ENCODE results near the gene CLEC18B. TPM values are rescaled to one million over a fixed set of nuclear protein-coding genes. Genes with fewer than 3 reads are reported as not detected.

Gene CLEC18B
- total RNA-seq, 1 donor from 2014 or later, result 4.9 TPM

- H3K9me3 ChIP-seq (ENCODE audit: insufficient read depth, low read depth, low read length), result no peaks in the 10 kb centered on the region
- Mint-ChIP-seq H3K27ac (ENCODE audit: unreplicated experiment) (no peak overlapping the region), H3K27me3 (ENCODE audit: low read depth, unreplicated experiment) (no peaks in the 10 kb centered on the region), H3K9me3 (ENCODE audit: unreplicated experiment) (no peaks in the 10 kb centered on the region), H3K36me3 (ENCODE audit: low read depth, unreplicated experiment) (peaks cover 37% of the 10 kb centered on the region), H3K4me1 (ENCODE audit: low read depth, unreplicated experiment) (peaks cover 2% of the 10 kb centered on the region), H3K4me3 (ENCODE audit: unreplicated experiment) (no peak overlapping the region)
- H3K4me3 ChIP-seq (ENCODE audit: insufficient read depth, low read depth, low read length), result no peak overlapping the region
- DNase-seq (ENCODE audit: low read depth), result no peak
- no peak overlapping the region for H2AFZ ChIP-seq (ENCODE audit: low read depth, low read length)
- peaks cover 63% of the 10 kb centered on the region for H3K36me3 ChIP-seq (ENCODE audit: insufficient read depth, low read length)
- H3K9ac ChIP-seq (ENCODE audit: low read length), result no peak overlapping the region
- H3K4me2 ChIP-seq (ENCODE audit: low read length), result no peak overlapping the region
- no peaks in the 10 kb centered on the region for H3K79me2 ChIP-seq (ENCODE audit: insufficient read depth, low read length)
- FAIRE-seq, result no peak
- no peak for TF ChIP-seq CTCF (IDR thresholded peaks at IDR 0.05; ENCODE audit: insufficient read depth, low read depth, low read length)
- TF ChIP-seq EZH2 (IDR thresholded peaks at IDR 0.05; ENCODE audit: insufficient read depth, low read length), result no peak
- H3K27ac ChIP-seq (ENCODE audit: low read depth, low read length), result no peak overlapping the region
- peaks cover 8% of the 10 kb centered on the region for H4K20me1 ChIP-seq (ENCODE audit: insufficient read depth, low read length)
- H3K27me3 ChIP-seq (ENCODE audit: insufficient read depth, low read length), result no peaks in the 10 kb centered on the region
- no peaks in the 10 kb centered on the region for H3K4me1 ChIP-seq (ENCODE audit: insufficient read depth, low read length)
Observed at GRCh38 chr16:74463888-74464287, 42.6 kb upstream of the CLEC18B start.

GRCh38 chr16:74462361-74462760, 41.1 kb upstream of the CLEC18B start:
- peaks cover 59% of the 10 kb centered on the region for H3K36me3 ChIP-seq (ENCODE audit: insufficient read depth, low read length)
- Mint-ChIP-seq H3K27ac (ENCODE audit: unreplicated experiment) (no peak overlapping the region), H3K36me3 (ENCODE audit: low read depth, unreplicated experiment) (peaks cover 39% of the 10 kb centered on the region), H3K4me1 (ENCODE audit: low read depth, unreplicated experiment) (peaks cover 2% of the 10 kb centered on the region), H3K27me3 (ENCODE audit: low read depth, unreplicated experiment) (no peaks in the 10 kb centered on the region), H3K4me3 (ENCODE audit: unreplicated experiment) (no peak overlapping the region), H3K9me3 (ENCODE audit: unreplicated experiment) (no peaks in the 10 kb centered on the region)
- no peaks in the 10 kb centered on the region for H3K4me1 ChIP-seq (ENCODE audit: insufficient read depth, low read length)
- no peak overlapping the region for H3K27ac ChIP-seq (ENCODE audit: low read depth, low read length)
- FAIRE-seq, result no peak
- H4K20me1 ChIP-seq (ENCODE audit: insufficient read depth, low read length), result peaks cover 8% of the 10 kb centered on the region
- no peak overlapping the region for H3K4me3 ChIP-seq (ENCODE audit: insufficient read depth, low read depth, low read length)
- TF ChIP-seq CTCF (IDR thresholded peaks at IDR 0.05; ENCODE audit: insufficient read depth, low read depth, low read length) (no peak), EZH2 (IDR thresholded peaks at IDR 0.05; ENCODE audit: insufficient read depth, low read length) (no peak)
- no peak overlapping the region for H2AFZ ChIP-seq (ENCODE audit: low read depth, low read length)
- H3K4me2 ChIP-seq (ENCODE audit: low read length), result no peak overlapping the region
- H3K79me2 ChIP-seq (ENCODE audit: insufficient read depth, low read length), result no peaks in the 10 kb centered on the region
- H3K9me3 ChIP-seq (ENCODE audit: insufficient read depth, low read depth, low read length), result no peaks in the 10 kb centered on the region
- no peaks in the 10 kb centered on the region for H3K27me3 ChIP-seq (ENCODE audit: insufficient read depth, low read length)
- no peak overlapping the region for H3K9ac ChIP-seq (ENCODE audit: low read length)
- DNase-seq (ENCODE audit: low read depth), result peak; percentile 56

- peak; percentile 76 for DNase-seq (ENCODE audit: low read depth)
- Mint-ChIP-seq H3K36me3 (ENCODE audit: low read depth, unreplicated experiment) (peaks cover 37% of the 10 kb centered on the region), H3K27me3 (ENCODE audit: low read depth, unreplicated experiment) (no peaks in the 10 kb centered on the region), H3K4me3 (ENCODE audit: unreplicated experiment) (no peak overlapping the region), H3K4me1 (ENCODE audit: low read depth, unreplicated experiment) (peaks cover 2% of the 10 kb centered on the region), H3K27ac (ENCODE audit: unreplicated experiment) (no peak overlapping the region), H3K9me3 (ENCODE audit: unreplicated experiment) (no peaks in the 10 kb centered on the region)
- H3K27ac ChIP-seq (ENCODE audit: low read depth, low read length), result peak overlapping the region; percentile 9
- H2AFZ ChIP-seq (ENCODE audit: low read depth, low read length), result no peak overlapping the region
- TF ChIP-seq CTCF (IDR thresholded peaks at IDR 0.05; ENCODE audit: insufficient read depth, low read depth, low read length) (no peak), EZH2 (IDR thresholded peaks at IDR 0.05; ENCODE audit: insufficient read depth, low read length) (no peak)
- no peaks in the 10 kb centered on the region for H3K9me3 ChIP-seq (ENCODE audit: insufficient read depth, low read depth, low read length)
- H3K4me2 ChIP-seq (ENCODE audit: low read length), result no peak overlapping the region
- no peak for FAIRE-seq
- H3K27me3 ChIP-seq (ENCODE audit: insufficient read depth, low read length), result no peaks in the 10 kb centered on the region
- no peak overlapping the region for H3K4me3 ChIP-seq (ENCODE audit: insufficient read depth, low read depth, low read length)
- H3K9ac ChIP-seq (ENCODE audit: low read length), result no peak overlapping the region
- peaks cover 8% of the 10 kb centered on the region for H4K20me1 ChIP-seq (ENCODE audit: insufficient read depth, low read length)
- no peaks in the 10 kb centered on the region for H3K79me2 ChIP-seq (ENCODE audit: insufficient read depth, low read length)
- peaks cover 55% of the 10 kb centered on the region for H3K36me3 ChIP-seq (ENCODE audit: insufficient read depth, low read length)
- no peaks in the 10 kb centered on the region for H3K4me1 ChIP-seq (ENCODE audit: insufficient read depth, low read length)
Observed at GRCh38 chr16:74461826-74462225, 40.5 kb upstream of the CLEC18B start.

Data from astrocyte (in vitro differentiated cells and primary cell).